Epidermal melanocyte (primary cell): ENCODE results near the gene UBL3.

ENCODE experiments used
- DNase-seq: peaks from one replicate; pipeline ENCODE4 v3.0.0; 2011; ENCODE audit warnings: low spot score; ENCODE audit not compliant: insufficient read length

UBL3 gene, protein sequence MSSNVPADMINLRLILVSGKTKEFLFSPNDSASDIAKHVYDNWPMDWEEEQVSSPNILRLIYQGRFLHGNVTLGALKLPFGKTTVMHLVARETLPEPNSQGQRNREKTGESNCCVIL

DNA sequence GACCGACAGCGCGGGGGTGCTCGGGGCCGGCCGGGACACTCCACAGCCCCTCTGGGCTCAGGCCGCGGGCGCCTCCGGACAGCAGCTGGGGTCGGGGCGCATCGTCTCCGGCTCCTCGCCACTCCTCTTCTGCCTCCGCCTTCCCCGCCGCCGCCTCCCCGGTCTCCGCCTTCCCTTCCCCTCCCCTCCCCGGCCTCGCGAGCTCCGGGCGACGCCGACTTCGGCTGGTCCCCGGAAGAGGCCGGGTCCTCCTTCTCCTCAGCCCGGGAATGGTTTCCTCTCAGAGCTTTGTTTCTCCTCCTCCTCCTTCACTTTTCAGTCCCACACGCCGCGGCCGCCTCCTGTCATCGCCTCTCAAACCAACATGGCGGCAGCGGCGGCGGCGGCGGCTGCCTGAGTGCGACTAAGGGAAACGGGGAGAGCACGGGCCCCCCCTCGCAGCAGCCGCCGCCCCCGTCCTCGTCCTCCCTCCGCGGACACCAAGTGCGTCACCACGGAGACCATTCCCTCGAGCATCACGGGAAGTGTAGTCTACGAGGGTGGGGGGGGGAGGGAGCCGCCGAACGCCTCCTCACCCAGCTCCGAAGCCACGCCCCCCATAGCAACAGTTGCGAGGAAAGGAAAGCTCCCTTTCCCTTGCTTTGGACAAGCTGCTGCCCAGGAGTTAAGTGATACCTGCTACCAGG, at the start of gene UBL3:
TSS of gene UBL3 (minus strand) at position 405 of the 686 bp plus-strand sequence. CDS start 1,079 bp downstream, outside the sequence.
- DNase-seq = peak; percentile 90

DNA sequence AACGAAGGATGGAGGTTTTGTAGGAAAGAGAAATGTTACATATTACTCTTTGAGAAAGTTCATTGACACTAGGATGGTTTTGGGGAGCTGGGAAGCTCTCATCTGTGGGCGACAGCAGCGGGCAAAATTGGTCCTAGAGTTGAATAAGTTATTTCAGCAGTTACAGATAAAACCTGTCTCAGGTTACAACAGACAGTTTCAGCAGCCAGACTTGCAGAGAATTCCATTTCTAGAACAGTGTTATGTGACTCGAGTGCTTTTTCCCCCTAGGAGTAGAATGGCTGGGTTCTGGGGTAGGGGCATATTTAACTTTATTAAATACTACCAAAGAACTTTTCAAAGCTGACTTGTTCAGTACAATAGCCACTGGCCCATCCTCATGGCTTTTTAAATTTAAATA, 46.7 kb upstream of the UBL3 start:
- DNase-seq = no peak

DNA sequence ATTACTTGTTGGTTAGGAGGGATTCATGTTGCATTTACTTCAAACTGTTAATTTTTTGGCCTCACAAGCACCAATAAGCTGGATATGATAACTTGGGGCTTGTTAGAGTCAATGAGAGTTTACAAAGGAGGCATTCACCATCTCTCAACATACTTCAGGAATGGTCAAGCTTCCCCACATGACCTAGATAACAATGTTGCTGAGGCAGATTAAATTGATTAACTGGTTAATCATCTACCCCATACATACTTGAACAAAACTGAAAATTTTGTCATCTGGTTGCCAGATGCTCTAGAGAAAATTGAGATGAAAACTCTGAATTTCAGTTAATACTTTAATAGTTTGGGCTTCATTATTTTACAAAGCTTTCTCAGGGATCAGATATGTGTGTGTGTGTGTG, 43.0 kb upstream of the UBL3 start:
- no peak for DNase-seq

DNA sequence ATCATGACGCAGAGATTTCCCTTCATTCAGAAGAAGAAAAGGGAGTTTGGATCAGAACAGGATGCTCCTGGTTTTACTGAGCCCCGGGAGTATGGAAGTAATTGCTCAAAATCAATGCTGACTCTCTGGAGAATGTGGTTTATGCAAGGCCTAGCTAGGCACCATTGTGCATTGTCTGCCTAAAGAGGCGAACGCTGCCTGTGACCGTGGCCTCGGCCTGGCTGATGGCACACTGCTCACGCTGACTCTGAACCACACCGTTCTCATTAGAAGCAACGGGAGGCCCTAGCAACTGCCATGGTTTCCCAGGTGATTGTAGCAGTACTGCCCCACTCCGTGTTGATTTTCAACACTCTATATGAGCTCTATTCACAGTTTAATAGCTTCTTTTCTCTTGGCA, 41.7 kb upstream of the UBL3 start:
- no peak for DNase-seq

DNA sequence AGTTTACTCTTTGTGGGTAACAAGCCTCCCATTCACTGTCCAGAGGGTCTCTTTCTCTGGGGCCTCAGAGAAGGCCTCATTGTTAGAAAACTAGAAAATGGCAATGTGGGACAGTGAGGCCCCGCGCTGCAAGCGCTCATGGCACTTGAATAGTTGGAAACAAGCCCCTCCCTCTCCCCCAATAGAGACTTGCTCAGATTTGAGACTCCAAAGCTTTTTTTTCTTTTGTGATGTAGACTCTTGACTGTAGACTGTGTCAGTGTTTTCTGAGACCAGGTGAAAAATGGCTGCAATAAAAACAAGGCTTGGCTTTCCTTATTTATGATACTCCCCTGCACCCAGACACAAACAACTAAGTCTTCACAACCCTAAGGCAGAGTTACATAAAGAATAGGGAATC, 38.7 kb upstream of the UBL3 start:
- DNase-seq = no peak

DNA sequence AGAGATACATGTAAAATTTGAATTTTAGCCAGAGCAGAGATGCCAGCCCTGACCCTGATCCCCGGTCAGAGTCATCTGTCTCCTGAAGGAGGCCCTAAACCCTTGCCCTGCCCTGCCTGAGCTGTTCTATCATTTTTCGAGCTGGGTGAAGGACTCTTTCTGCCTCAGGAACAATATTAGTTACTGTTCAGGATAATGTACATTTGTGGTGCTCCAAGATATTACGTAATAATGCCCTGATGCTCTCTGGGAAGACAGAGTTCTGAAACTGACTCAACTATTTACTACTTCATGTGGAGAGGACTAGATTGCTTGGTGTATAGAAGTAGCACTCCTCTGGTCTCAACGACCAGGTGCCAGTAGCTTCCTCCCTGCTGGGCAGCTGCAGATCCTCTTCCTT, 37.9 kb upstream of the UBL3 start:
- DNase-seq = no peak

DNA sequence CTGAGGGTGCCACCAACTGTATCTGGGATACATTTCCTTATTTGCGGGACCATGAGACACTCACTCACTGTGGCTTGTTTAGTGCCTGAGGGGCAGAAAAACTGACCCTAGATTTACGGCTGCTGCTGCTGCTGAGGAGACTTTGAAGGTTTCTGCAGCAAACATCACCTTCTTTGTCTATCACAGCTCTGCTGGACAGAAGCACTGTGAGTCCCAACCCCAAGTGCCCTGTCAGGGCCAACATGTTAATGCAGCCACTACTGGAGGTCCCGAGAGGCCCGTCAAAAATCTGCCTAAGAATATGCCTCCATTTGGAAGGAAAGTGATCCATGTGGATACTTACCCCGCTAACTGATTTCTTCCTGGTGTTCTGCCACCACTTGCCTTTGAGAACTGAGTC, 37.3 kb upstream of the UBL3 start:
- DNase-seq = no peak

DNA sequence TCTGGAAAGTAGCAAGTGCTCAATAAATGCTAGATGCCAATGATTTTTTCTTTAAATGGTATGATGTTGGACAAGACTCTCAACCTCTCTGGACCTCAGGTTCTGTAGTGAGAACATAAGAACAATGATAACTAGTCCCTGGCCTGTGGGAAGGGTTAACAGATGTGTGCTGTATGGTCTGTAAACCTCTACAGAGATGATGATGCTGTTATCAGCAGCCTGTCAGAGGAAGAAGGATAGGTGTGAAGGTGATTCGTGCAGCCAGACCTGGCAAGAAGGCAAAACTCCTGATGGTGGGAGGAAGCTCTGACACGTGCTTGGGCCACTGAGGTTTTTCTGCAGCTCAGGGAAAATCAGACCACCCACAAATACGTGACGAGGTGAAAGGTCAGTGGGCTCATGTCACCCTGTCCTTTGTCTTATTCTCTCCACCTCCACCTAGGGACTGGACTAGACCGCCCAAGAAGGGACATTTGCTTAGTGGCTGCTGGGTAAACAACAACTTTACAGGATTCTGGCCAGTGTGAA, 36.7 kb upstream of the UBL3 start:
- no peak for DNase-seq

DNA sequence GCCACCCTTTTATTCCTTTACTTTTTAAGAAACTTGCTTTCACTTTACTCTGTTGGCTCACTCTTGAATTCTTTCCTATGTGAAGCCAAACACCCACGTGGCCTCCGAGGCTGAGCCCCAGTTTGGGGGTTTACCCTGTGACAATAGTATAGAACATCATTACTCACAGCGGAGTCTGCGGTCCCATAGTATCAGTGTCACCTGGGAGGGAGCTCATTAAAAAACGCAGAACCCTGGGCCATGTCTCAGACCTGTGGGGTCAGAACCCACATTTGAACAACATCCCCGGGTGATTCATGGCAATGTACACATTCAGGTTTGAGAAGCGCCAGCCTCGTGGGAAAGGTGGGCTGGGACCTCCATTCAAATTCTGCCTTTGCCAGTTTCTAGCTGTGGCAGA, 36.0 kb upstream of the UBL3 start:
- DNase-seq = no peak

DNA sequence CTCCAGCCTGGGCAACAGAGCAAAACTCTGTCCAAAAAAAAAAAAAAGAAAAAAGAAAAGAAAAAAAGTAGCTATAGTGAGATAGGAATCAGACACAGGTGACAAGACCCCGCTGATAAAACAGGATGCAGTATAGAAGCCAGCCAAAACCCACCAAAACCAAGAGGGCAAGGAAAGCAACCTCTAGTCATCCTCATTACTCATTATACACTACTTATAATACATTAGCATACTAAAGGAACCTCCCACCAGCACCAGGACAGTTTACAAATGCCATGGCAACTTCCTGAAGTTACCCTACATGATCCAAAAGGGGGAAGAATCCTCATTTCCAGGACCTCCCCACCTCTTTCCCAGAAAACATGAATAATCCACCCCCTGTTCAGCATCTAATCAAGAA, 35.6 kb upstream of the UBL3 start:
- DNase-seq = no peak

DNA sequence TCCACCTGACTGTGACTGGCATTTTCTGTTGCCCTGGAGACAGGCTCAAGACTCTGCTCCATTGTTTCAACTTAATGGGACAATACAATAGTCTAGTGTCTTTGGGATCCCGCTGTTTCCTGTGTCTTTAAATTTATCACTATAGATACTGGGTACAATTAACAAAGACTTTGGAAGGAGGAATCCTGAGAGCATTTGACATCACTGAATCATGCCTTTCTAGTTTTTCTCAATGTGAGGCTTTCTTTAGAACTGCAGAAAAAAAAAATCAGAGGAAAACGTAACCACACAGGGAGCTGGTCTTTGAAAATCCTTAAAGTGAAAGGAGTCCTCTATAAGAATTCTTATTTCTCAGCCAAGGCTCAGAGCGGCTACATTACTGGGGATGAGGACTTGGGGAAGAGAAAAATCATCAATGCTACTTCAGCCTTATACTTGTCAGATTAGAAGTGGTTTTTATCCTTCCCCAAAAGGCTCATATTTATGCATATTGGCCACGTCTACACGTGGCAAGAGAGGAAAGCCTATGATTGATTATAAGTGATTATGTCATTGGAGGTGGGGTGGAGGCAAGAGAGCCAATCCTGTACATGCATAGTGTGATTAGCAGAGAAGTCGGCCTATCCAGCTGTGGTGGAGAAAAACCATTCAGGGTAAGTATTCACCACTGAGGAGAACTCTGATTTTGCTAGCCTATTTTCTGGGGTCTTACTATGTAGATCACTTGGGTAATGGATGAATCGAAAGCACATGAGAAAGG, 34.4 kb upstream of the UBL3 start:
- peak; percentile 63 for DNase-seq

DNA sequence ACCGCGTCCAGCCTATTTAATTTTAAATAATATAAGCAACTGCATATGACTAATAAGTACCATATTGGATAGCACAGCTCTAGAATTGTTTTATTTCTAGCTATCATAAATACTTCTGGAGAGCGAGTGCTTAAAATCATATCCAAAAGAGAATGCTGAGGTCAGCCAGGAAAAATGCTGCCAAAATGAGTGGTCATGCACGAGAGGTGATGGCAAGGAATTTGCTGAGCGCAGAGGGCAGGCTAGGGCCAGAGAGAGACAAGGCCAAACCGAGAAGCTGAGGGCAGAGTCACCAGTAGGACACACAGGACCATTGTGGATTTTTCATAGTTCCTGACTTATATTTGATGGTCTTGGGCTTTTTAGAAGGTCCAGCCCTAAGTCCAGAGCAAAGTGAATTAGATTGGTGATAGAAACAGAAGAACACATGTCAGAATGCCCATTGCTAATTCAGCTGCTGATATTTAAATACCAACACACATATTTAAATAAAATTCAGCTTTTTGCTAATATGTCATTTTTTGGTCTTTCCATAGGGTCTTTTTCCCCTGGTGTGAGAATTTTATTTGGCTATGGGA, 33.6 kb upstream of the UBL3 start:
- no peak for DNase-seq

DNA sequence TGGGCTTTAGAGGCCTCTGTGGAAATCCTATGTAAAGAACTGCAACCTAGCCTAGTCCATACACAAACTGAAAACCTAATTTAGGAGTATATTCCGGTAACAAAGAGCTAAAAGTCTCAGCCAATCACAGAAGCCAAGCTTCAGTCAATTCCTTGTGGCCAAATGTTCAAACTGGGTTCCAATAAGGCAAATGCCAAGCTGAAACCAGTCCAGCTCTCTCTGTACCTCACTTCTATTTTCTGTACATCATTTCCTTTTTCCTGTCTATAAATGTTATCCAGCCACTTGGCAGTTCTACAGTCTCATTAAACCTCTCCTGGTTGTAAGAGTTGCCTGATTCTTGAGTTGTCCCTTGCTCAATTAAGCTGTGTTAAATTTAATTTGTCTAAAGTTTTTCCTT, 31.7 kb upstream of the UBL3 start:
- DNase-seq = no peak

DNA sequence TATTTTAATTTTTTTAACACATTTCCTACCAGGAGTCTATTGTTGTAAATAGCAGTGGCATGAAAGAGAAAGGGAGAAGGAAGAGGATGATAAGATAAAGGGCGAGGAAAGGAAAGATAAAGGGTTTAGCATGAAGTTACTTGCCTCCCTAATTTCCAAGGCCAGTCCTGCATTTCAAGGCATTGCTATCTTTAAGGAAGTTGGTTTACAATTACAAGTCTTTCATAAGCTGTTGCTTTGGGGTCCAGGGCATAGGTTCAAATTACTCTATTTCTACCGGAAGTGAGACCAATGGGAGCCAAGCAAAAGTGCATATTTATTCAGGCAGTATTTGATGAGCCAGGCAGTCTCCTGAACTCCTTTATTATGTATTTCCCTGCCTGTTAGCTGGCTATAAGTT, 27.7 kb upstream of the UBL3 start:
- DNase-seq = no peak

DNA sequence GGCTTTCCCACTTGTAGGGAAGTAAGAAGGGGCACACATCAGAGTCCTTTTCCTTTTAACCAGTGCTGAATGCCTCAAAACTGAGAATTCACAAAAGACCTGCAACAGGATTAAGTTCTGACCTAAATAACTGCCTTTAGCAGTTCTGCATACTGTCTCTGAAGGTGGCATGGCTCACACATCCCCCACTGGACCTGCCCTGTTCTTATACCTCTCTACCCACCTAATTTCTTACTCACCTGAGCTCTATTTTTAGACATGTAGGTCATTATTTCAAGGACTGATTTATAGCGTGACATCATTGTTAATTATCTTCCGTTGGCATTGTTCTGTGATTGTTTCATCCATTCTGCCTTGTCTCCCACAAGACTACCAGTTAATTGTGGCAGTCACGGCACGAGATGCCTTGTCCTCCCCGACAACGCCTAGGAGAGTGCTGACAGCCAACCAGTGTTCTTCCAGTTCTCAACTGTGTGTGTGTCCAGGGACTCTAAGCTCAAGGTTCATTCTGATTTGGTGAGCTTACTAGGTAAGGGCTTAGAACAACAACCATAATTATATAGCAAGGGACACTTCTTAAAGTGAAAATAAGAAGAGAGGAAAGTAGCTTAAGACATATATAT, 27.1 kb upstream of the UBL3 start:
- no peak for DNase-seq

DNA sequence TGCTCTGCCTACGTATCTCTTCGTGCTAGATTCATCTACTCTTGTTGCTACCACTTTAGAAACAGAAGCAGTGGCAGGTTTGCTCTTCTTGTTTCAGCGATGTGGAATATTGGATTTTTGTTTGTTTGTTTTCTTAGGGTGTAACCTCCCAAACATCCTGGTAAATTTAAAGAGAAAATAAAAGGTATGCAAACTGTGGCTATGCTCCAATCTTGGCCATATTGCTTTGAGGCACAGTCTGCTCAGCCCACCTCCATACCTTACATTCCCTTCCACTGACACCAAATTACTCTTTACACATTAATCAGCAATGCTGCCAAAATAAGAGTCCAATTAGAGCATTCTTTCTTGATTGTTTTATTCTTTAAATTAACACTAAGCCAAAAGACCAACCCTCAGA, 25.2 kb upstream of the UBL3 start:
- DNase-seq = no peak

DNA sequence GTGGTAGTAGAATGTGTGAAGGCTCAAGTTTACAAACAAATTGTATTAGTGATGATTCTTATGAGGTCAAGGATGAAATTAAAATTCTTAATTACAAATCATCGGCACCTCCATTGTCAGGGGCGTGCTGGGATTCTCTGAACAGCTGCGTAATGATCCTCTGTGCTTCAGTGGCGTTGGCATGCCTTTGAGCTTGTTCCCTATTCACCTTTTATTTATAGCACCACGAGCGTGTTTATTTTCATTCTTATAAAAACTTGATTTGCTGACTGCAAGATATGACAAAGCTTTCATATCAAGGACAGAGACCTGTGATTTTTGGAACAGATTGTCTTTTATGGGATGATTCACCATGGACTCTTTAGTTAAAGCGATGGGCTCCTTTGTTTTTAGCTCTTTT, 18.2 kb upstream of the UBL3 start:
- no peak for DNase-seq

DNA sequence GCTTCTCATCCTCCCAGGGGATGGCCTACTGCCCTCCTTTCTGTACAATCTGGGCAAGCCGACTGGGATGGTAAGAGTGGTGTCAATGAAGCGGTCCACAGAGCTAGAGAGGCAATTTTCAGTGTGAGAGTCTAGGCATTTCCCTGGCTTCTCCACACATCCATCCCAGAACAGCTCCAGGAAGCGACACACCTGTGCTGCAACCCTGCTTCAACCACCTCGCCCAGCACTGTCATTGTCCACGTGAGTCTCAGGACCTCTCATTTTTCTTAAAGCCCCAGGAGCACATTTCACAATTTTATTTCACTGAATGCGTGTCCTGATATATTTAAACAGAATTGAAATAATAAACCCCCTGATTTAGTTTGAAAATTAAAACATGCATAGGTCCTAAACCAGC, 15.5 kb upstream of the UBL3 start:
- no peak for DNase-seq

DNA sequence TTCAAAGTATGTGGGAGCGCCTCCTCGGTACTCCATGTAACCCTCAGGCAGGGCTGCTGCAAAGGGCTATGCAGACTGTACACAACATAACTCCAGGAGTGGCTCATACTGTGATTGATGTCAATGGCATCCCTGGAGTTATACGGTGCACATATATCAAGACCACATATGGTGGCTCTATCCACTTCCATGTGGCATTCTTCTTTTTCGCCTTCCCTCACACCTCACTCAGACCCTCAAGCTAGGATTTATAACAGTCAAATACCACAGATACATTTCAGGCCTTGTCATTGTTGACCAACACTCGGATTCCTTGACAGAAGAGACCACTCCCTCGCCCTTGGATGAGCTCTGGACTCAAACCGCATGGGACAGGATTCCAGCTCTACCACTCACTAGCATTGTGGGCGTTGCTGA, 11.3 kb upstream of the UBL3 start:
- DNase-seq = no peak

DNA sequence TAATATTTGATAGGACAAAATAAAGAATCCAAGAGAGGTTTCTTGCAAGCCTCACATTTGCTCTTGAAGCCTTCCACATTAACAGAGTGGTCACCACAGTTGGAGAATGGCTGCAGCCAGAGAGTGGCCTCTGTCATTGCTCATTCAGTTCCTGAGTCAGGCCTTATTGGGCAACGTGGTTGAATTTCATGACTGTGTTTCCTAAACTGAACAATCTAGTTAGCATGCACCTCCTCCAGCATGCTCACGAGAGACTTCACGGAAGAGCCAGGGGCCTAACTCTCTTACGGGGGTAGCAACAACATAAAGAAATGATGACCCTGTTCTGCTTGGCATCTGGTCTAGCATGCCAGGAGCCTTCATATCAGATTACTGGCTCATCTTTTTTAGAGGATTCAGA, 9.6 kb upstream of the UBL3 start:
- no peak for DNase-seq

DNA sequence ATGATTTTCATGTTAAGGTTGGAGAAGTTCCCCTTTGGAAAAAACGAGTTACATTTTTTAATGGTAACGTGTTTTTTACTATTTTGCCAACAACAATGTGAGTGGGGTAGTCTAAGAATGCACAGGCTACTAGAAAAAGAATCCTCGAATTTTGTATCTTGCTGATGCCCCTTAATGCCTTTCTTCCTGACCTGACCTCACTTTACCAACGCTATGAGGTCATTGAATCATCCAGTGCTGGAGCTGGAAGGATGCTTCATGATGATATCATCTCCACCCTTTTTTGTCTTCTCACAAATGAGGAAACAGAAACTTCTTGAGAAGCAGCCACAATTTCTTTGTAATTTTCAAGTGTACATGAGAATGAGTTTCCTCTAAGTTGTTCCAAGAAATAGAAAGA, 8.2 kb upstream of the UBL3 start:
- no peak for DNase-seq

DNA sequence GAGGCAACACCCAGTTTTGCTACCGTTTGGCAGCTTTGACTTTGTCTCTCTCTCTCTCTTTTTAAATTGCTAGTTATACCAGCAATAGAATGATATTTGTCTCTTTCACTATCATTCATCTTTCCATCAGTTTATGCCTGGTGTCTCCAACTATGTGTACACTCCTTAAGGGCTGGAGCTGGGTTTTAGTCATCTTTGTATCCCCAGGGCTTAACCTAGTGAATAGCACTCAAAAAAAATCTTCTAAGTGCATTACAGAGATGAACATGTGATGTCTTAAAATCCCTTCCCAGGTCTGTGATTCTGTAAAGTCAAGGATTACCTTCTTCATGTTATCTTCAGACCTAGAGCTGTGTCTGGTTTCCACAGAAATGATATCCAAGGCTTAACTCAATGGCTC, 7.8 kb upstream of the UBL3 start:
- DNase-seq = no peak
